PFSK-1 (cell line): Measurements from ENCODE around the gene HPCA.

Experiments used
- POLR2AphosphoS5 ChIP-seq: IDR thresholded peaks from 2 replicates; pipeline ENCODE4 v1.6.1; 2012; ENCODE audit warnings: low read depth, mild to moderate bottlenecking, control low read depth, low read length, moderate library complexity
- TAF1 ChIP-seq: IDR thresholded peaks from 2 replicates; pipeline ENCODE4 v1.6.1; 2012; ENCODE audit warnings: low read length, control low read depth, borderline replicate concordance; ENCODE audit not compliant: insufficient read depth
- TF ChIP-seq, protein P1 (sequence below), 2 experiments: IDR thresholded peaks; 2 replicates each; pipeline versions ENCODE4 v1.6.1 to v1.8.0; 2011 to 2012; ENCODE audit warnings: low read depth in 2 of 2, low read length in 2 of 2, control low read depth in 1 of 2, inconsistent platforms in 1 of 2, mild to moderate bottlenecking in 1 of 2, moderate library complexity in 1 of 2; ENCODE audit not compliant: insufficient read depth in 1 of 2

GRCh38 chr1:32920833-32921232 lies 34.5 kb downstream of the HPCA start:
- no peak for TF ChIP-seq POLR2AphosphoS5
- TF ChIP-seq, protein P1, sequence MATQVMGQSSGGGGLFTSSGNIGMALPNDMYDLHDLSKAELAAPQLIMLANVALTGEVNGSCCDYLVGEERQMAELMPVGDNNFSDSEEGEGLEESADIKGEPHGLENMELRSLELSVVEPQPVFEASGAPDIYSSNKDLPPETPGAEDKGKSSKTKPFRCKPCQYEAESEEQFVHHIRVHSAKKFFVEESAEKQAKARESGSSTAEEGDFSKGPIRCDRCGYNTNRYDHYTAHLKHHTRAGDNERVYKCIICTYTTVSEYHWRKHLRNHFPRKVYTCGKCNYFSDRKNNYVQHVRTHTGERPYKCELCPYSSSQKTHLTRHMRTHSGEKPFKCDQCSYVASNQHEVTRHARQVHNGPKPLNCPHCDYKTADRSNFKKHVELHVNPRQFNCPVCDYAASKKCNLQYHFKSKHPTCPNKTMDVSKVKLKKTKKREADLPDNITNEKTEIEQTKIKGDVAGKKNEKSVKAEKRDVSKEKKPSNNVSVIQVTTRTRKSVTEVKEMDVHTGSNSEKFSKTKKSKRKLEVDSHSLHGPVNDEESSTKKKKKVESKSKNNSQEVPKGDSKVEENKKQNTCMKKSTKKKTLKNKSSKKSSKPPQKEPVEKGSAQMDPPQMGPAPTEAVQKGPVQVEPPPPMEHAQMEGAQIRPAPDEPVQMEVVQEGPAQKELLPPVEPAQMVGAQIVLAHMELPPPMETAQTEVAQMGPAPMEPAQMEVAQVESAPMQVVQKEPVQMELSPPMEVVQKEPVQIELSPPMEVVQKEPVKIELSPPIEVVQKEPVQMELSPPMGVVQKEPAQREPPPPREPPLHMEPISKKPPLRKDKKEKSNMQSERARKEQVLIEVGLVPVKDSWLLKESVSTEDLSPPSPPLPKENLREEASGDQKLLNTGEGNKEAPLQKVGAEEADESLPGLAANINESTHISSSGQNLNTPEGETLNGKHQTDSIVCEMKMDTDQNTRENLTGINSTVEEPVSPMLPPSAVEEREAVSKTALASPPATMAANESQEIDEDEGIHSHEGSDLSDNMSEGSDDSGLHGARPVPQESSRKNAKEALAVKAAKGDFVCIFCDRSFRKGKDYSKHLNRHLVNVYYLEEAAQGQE (IDR thresholded peaks at IDR 0.05; ENCODE audit: insufficient read depth in 1 of 2, low read depth in 2 of 2, low read length in 2 of 2) = no peak
- TF ChIP-seq TAF1 = no peak
